Thoracic aorta (tissue), 2 donors: Measurements from ENCODE around the gene GSTP1. TPM values are rescaled to one million over a fixed set of nuclear protein-coding genes. Genes with fewer than 3 reads are reported as not detected.

Source experiments
- ATAC-seq: fragments of 150-250 bp; one replicate; pipeline ENCODE4 v1.8.0; 2017; ENCODE audit warnings: low read depth; ENCODE audit not compliant: insufficient number of reproducible peaks, low FRiP score
- DNase-seq: peaks from one replicate; pipeline ENCODE4 v3.0.0-alpha.2; 2020; ENCODE audit warnings: low spot score
- H3K27ac ChIP-seq, 2 donors: fragments of 200-600 bp; sonication (generic); 1 replicate in 1 of 2; 2 replicates in 1 of 2; pipeline ENCODE4 v1.5.1; 2016; ENCODE audit warnings: mild to moderate bottlenecking in 2 of 2, moderate library complexity in 2 of 2
- H3K27me3 ChIP-seq: fragments of 200-600 bp; sonication (generic); replicated peaks from 2 replicates; pipeline ENCODE4 v1.6.0; 2016; ENCODE audit warnings: mild to moderate bottlenecking; ENCODE audit not compliant: insufficient read depth
- H3K36me3 ChIP-seq: fragments of 200-600 bp; sonication (generic); one replicate; pipeline ENCODE4 v1.5.1; 2016
- H3K4me1 ChIP-seq, 2 donors: fragments of 200-600 bp; sonication (generic); 1 replicate in 1 of 2; 2 replicates in 1 of 2; pipeline versions ENCODE4 v1.5.1 to v1.6.0; 2016; ENCODE audit warnings: low read depth in 2 of 2, mild to moderate bottlenecking in 1 of 2; ENCODE audit not compliant: control insufficient read depth in 1 of 2
- H3K4me3 ChIP-seq: fragments of 200-600 bp; sonication (generic); 2 replicates; pipeline ENCODE4 v1.5.1; 2016; ENCODE audit warnings: mild to moderate bottlenecking
- H3K9me3 ChIP-seq: fragments of 200-600 bp; sonication (generic); 2 replicates; pipeline ENCODE4 v1.5.1; 2016
- total RNA-seq, 2 donors: library from RNA; depleted of rRNA; stranded (reverse); fragments of >200 nt; gene quantifications; one replicate each; pipeline versions ENCODE4 v1.1.0 to v1.2.3, GENCODE V29; 2016
- TF ChIP-seq, protein P1 (sequence below): fragments of 200-600 bp; sonication (generic); IDR thresholded peaks from one replicate; pipeline ENCODE4 v1.5.1; 2019; ENCODE audit warnings: antibody characterized with exemption

GSTP1 gene
- total RNA-seq, result 100 to 1,000 TPM; 272 to 744 TPM

GRCh38 chr11:67583247-67584204 is at the start of gene GSTP1:
TSS of gene GSTP1 (plus strand) at chr11:67583812. CDS start at chr11:67583844, 32 bp downstream.
- Histone ChIP-seq H3K27me3 (no peaks in the 10 kb centered on the region), H3K4me3 (peak within 1 kb of the TSS; percentile 82), H3K4me1 (peaks cover 14 to 21% of the 10 kb centered on the region in 2 donors), H3K27ac (peak within 1 kb of the TSS; percentile 94 to 99), H3K36me3 (peaks cover 10% of the 10 kb centered on the region), H3K9me3 (no peaks in the 10 kb centered on the region)
- TF ChIP-seq, protein P1, sequence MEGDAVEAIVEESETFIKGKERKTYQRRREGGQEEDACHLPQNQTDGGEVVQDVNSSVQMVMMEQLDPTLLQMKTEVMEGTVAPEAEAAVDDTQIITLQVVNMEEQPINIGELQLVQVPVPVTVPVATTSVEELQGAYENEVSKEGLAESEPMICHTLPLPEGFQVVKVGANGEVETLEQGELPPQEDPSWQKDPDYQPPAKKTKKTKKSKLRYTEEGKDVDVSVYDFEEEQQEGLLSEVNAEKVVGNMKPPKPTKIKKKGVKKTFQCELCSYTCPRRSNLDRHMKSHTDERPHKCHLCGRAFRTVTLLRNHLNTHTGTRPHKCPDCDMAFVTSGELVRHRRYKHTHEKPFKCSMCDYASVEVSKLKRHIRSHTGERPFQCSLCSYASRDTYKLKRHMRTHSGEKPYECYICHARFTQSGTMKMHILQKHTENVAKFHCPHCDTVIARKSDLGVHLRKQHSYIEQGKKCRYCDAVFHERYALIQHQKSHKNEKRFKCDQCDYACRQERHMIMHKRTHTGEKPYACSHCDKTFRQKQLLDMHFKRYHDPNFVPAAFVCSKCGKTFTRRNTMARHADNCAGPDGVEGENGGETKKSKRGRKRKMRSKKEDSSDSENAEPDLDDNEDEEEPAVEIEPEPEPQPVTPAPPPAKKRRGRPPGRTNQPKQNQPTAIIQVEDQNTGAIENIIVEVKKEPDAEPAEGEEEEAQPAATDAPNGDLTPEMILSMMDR, result peak; percentile 78
- DNase-seq, result peak; percentile 68
- peak; percentile 86 for ATAC-seq

GRCh38 chr11:67534070-67534679 is 49.4 kb upstream of the GSTP1 start:
- Histone ChIP-seq H3K27ac (no peak overlapping the region), H3K4me1 (no peaks in the 10 kb centered on the region), H3K4me3 (no peak overlapping the region), H3K27me3 (no peaks in the 10 kb centered on the region), H3K9me3 (no peaks in the 10 kb centered on the region), H3K36me3 (no peaks in the 10 kb centered on the region)
- DNase-seq, result no peak
- TF ChIP-seq, protein P1, result no peak
- no peak for ATAC-seq

- Histone ChIP-seq H3K36me3 (no peaks in the 10 kb centered on the region), H3K27me3 (no peaks in the 10 kb centered on the region), H3K9me3 (no peaks in the 10 kb centered on the region), H3K4me1 (no peaks in the 10 kb centered on the region), H3K4me3 (no peak overlapping the region), H3K27ac (no peak overlapping the region)
- ATAC-seq, result no peak
- TF ChIP-seq, protein P1, result no peak
- DNase-seq, result no peak
Measured at GRCh38 chr11:67535561-67535960, 48.1 kb upstream of the GSTP1 start.

- TF ChIP-seq, protein P1, result no peak
- H3K27ac ChIP-seq, result no peak overlapping the region
- no peaks in the 10 kb centered on the region for H3K27me3 ChIP-seq
- no peaks in the 10 kb centered on the region for H3K9me3 ChIP-seq
- DNase-seq (no peak), ATAC-seq (no peak)
- no peak overlapping the region for H3K4me3 ChIP-seq
- no peaks in the 10 kb centered on the region for H3K36me3 ChIP-seq
- H3K4me1 ChIP-seq, result no peaks in the 10 kb centered on the region
Measured at GRCh38 chr11:67538306-67538705, 45.3 kb upstream of the GSTP1 start.

DNA sequence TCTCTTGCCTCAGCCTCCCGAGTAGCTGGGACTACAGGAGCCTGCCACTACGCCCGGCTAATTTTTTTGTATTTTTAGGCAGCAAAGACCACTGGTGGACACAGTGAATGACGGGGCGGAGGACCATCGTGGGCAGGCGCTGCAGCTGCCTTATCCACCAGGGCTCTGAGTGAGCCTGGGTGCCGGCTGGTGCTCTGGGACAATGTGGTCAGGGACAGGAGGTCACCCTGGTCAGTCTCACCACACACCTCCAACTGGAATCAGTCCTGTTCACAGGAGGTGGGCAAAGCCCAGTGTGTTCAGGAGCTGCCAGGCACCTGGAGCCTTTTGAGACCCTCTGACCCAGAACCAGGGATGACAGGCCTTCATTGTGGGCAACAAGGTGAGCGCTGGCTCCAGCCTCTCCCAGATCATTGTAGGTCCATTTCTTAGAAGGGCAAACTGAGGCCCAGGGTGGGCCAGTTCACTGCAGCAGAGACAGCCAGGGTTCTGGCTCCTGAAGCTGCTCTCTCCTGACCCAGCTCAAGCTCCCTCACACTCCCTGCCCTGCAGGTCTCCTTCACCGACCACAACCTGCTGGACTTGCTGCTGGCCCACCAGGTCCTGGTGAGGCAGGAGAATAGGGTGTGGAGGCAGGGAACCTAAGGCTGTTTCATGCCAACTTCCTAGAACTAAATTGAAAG is 44.6 kb upstream of the GSTP1 start:
- DNase-seq, result no peak
- ATAC-seq, result no peak
- Histone ChIP-seq H3K36me3 (no peaks in the 10 kb centered on the region), H3K9me3 (no peaks in the 10 kb centered on the region), H3K4me3 (no peak overlapping the region), H3K27ac (no peak overlapping the region), H3K27me3 (no peaks in the 10 kb centered on the region), H3K4me1 (no peaks in the 10 kb centered on the region)
- TF ChIP-seq, protein P1, result no peak
